ENCODE measurements around the gene TBC1D4.

Gene TBC1D4

GRCh38 chr13:75383064-75383715, 98.8 kb downstream of the TBC1D4 start:
- DNase-seq: no peak

GRCh38 chr13:75378301-75378700, 103.7 kb downstream of the TBC1D4 start:
- DNase-seq: no peak

DNA sequence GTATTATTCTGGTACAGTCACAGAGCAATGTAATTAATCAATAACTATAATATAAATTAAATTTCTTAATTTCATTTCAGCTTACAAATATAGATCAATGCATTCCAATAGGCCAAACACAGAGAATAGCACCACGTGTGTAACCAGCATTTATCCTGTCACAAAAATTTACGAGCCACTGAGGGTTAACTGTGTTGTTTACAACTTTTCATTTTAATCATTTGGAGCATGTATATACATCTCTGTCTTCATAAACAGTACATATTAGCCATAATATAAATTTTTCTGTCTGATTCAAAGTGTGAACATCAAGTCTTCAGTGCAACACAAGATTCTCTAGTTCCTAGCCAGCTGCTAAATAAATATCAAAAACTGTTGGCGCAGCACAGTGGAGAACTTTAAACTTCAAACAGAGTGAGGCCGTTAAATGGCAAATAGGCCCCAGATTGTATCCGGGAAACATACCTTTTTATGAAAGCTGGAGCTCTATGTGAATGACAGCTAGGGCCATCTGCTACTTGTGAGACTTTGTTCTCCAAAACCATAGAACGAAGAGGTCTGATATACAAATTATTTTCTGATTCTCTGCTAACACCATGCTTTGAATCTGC, 105.1 kb downstream of the TBC1D4 start:
- DNase-seq: no peak

- DNase-seq: no peak
These were observed 106.6 kb downstream of the TBC1D4 start for GRCh38 chr13:75375329-75375728.

DNA sequence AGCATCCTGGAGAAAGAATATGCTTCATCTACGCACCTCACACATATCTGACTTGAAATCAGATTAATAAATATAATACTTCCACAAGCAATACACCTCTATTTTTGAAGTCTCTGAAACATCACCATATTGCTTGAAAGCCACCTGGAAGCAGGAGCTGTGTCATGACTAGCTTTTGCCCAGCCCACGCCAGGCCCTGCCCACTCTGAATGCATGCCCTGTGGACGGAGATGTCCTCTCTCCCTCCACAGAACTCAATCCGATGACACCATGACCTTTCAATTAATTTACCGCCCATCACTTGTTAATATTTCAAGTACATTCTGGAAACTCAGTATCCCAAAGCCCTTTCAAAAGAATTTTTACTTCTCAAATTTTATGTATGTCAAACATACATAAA, 108.0 kb downstream of the TBC1D4 start:
- DNase-seq: no peak

GRCh38 chr13:75372923-75373841, 108.8 kb downstream of the TBC1D4 start:
- DNase-seq: no peak

- DNase-seq: peak in 3 of 6 experiments; percentile 26 to 53 (median 41)
These were observed 109.5 kb downstream of the TBC1D4 start for GRCh38 chr13:75372517-75372916.

- no peak for DNase-seq
These were observed 110.8 kb downstream of the TBC1D4 start for GRCh38 chr13:75371203-75371602.

GRCh38 chr13:75370774-75371173, 111.2 kb downstream of the TBC1D4 start:
- DNase-seq: no peak

DNA sequence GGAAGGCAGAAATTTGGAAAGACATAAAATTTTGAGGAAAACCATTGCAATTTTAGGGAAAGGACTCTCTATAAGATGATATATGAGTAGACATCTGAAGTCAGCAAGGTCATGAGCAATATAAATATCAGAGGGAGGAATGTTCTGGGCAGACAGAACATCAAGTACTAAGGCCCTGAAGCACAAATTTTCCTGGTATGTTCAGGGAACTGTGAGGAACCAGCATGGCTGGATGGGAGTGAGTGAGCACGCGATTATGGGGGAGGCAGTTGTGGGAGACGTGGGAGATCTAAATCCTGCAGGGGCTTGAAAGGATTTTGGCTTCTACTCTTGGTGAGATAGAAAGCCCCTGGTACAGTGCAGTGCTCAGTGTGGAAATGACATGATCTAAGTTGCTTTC, 112.0 kb downstream of the TBC1D4 start:
- DNase-seq: no peak

DNA sequence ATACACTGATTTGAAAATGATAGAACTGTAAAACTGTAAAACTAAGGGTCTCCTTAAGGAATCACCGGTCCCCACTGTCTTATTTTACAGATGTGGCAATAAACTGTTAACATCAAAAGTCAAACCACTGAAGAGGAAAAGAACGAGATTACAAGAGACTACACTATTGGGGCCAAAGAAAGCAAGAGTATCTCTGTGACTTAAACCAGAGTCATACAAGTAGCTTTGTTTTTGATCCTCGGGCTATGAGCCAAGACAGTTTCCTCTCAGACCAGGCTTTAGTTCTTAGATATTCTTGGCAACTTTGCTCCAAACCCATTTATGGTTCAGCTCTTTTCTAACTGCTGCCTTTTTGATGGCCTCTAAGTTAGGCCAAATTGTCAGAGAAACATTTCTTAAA, 113.8 kb downstream of the TBC1D4 start:
- no peak for DNase-seq

DNA sequence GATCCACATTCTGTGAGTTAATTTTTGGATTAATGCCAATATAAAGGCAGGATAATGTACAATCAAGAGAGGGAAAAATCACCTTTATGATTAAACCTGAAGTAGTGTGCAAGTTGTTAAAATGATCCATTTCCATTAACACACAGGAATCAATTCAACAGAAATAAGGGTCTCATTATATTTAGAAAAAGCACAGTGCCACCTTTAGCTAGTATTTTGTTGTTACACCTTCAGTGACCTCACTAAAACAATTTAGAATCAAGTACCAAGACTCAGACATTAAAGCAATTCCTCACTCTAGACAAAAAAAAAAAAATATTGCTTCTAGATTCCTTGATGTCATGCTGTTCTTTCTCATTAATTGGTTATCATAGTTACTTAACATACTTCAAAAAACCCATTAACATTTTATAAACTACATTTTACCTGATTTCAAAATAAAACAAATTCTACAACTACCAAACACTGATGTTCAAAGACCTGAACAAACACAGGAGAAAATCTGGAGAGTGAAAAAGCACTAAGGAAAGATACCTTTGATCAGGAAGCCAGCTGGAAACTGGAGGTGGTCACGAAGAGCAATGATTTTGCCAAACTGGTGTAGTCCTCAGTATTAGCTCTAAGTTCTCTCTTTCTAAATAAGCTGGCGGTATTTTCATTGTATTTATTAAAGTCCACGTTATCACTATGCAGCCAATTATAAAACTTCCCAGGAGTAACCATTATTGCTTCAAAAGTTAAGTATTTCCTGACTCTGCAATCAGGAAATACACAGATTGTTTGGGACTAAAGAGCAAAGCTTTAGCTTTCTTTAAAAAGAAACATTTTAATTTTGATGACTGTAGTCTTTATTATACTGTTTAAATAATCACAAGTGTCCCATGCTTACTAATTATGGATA, 115.3 kb downstream of the TBC1D4 start:
- DNase-seq: no peak

GRCh38 chr13:75365724-75366173, 116.2 kb downstream of the TBC1D4 start:
- no peak for DNase-seq

DNA sequence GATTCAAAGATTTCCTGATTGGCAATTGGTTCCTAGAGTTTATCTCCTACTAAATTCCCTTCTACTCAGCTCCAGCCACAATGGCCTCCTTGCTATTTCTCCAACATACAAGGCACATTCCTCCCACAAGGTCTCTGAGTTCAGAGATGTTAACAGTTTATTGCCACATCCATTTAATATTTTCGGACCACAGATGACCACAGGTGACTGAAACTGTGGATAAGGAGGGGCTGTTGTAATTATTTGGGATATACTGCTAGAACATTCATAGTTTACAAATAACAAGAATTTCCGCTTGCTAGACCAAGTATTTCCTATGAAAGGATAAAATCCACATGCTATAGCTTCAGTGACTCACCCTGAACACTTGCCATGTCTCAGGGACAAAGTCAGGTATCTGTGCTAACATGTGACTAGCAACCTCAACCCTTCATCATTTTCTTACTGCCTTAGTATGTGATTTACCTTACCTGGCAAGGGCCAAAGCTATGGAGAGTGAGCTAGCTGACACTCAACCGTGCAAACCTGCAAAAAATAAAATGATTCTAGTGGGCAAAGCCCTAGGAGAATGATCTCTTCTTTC, 117.7 kb downstream of the TBC1D4 start:
- no peak for DNase-seq

DNA sequence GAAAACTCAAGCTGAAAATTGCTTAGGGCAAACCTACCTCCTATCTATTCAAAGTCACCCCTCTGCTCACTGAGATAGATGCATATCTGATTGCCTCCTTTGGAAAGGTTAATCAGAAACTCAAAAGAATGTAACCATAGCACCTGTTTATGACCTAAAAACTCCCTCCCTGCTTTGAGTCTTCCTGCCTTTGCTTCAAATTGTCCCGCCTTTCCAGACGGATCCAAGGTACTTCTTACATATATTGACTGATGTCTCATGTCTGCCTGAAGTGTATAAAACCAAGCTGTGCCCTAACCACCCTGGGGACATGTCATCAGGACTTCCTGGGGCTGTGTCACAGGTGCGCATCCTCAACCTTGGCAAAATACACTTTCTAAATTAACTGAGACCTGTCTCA, 118.6 kb downstream of the TBC1D4 start:
- DNase-seq: no peak

DNA sequence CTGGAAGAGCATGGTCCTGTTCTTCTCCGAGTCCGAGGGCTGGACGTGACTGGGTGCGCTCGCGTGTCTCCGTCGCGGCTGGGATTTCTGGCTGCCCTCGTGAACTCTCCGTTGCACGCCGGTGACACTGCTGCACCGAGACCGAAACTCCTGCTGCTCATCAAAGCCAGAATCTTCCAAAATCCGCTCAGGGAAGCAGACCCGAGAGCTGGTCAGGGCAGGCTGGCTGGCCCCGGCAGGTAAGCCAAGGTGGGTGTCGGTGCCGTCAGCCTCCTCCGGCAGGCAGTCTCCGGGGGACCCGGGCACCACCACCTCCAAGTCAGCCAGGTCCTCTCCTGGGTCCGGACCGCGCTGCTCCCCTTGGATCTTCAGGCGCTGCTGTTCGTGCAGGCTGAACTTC, 119.9 kb downstream of the TBC1D4 start:
- no peak for DNase-seq

- DNase-seq: no peak
These were observed 121.8 kb downstream of the TBC1D4 start for GRCh38 chr13:75360170-75360569.

DNA sequence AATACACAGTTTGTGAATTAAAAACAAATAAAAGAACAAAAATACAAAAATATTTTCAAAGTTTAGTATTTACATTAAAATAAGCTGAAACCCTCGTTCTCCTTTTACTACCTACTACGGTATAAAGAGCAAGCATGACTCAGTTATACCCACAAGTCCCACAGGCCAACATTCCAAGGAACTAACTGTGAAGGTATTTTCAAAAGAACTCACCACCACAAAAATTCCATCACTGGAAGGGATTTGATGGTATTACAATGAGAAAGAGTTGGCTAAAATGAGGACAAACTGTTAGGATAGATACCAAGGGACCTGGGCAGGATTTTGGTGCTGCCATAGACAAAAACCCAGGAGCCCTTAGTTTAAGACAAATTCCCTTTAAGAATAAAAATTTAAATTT, 122.7 kb downstream of the TBC1D4 start:
- no peak for DNase-seq

GRCh38 chr13:75357576-75358289, 124.2 kb downstream of the TBC1D4 start:
- DNase-seq: peak; percentile 6 to 70 (median 38)

- no peak for DNase-seq
These were observed 125.5 kb downstream of the TBC1D4 start for GRCh38 chr13:75356421-75356820.

- no peak for DNase-seq
These were observed 126.4 kb downstream of the TBC1D4 start for GRCh38 chr13:75355609-75356008.

DNA sequence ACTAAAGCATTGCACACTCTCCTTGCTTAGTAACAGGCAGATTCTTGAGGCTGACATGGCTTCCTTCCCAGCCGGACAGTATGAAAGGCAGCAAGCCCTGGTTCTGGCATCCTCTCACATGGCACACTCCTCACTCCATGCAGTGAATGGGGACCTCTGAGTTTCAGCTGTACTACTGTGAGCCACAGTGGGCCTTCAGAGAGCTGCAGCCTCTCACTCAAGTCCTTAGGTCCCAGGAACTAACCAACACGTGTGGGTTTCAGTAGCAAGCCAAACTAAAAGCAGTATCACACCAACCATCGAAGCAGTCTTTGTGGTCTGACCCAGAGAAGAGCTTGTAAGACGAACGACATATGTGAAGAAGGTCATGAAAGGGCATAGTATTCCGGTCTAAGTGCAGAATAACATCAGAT, 128.2 kb downstream of the TBC1D4 start:
- DNase-seq: no peak

Measured in stimulated activated naive CD4-positive, alpha-beta T cell (primary cell).